ENCODE measurements around the gene MAML2.

DNA sequence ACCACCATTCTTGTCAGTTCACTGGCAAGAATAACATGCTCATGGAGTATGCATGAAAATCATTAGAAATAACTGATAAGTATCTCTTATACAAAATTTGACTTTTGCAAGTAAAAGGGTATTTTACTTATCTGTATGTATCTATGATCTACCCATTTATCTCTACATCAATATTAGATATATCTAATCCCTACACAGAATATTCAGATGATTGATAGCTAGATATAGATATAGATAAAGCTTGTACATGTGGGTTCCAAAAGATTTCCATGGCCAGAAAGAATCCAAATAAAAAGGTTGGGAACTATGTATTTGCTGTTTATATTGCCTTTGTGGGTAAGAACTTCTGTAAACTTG lies 185.5 kb downstream of the MAML2 start:
- TF ChIP-seq JUND (IDR thresholded peaks at IDR 0.05) = no peak
- TF ChIP-seq, protein P1, sequence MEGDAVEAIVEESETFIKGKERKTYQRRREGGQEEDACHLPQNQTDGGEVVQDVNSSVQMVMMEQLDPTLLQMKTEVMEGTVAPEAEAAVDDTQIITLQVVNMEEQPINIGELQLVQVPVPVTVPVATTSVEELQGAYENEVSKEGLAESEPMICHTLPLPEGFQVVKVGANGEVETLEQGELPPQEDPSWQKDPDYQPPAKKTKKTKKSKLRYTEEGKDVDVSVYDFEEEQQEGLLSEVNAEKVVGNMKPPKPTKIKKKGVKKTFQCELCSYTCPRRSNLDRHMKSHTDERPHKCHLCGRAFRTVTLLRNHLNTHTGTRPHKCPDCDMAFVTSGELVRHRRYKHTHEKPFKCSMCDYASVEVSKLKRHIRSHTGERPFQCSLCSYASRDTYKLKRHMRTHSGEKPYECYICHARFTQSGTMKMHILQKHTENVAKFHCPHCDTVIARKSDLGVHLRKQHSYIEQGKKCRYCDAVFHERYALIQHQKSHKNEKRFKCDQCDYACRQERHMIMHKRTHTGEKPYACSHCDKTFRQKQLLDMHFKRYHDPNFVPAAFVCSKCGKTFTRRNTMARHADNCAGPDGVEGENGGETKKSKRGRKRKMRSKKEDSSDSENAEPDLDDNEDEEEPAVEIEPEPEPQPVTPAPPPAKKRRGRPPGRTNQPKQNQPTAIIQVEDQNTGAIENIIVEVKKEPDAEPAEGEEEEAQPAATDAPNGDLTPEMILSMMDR (IDR thresholded peaks at IDR 0.05; ENCODE audit: low read depth, low read length, missing input control) = no peak
- no peak for TF ChIP-seq TAF1 (conservative IDR thresholded peaks at IDR 0.05)
- TF ChIP-seq, protein P2, sequence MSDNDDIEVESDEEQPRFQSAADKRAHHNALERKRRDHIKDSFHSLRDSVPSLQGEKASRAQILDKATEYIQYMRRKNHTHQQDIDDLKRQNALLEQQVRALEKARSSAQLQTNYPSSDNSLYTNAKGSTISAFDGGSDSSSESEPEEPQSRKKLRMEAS (IDR thresholded peaks at IDR 0.05) = no peak
- no peak for TF ChIP-seq YY1 (IDR thresholded peaks at IDR 0.05)
- TF ChIP-seq HNF4A (conservative IDR thresholded peaks at IDR 0.05) = no peak
- no peak for TF ChIP-seq SP1 (IDR thresholded peaks at IDR 0.05)
- no peak for TF ChIP-seq RAD21 (IDR thresholded peaks at IDR 0.05)
- no peak for TF ChIP-seq GABPA (IDR thresholded peaks at IDR 0.05 in 1 of 2, conservative IDR thresholded peaks at IDR 0.05 in 1 of 2)
- TF ChIP-seq RXRA (IDR thresholded peaks at IDR 0.05) = no peak
- TF ChIP-seq, protein P3, sequence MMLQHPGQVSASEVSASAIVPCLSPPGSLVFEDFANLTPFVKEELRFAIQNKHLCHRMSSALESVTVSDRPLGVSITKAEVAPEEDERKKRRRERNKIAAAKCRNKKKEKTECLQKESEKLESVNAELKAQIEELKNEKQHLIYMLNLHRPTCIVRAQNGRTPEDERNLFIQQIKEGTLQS (IDR thresholded peaks at IDR 0.05) = no peak
- TF ChIP-seq, protein P4, sequence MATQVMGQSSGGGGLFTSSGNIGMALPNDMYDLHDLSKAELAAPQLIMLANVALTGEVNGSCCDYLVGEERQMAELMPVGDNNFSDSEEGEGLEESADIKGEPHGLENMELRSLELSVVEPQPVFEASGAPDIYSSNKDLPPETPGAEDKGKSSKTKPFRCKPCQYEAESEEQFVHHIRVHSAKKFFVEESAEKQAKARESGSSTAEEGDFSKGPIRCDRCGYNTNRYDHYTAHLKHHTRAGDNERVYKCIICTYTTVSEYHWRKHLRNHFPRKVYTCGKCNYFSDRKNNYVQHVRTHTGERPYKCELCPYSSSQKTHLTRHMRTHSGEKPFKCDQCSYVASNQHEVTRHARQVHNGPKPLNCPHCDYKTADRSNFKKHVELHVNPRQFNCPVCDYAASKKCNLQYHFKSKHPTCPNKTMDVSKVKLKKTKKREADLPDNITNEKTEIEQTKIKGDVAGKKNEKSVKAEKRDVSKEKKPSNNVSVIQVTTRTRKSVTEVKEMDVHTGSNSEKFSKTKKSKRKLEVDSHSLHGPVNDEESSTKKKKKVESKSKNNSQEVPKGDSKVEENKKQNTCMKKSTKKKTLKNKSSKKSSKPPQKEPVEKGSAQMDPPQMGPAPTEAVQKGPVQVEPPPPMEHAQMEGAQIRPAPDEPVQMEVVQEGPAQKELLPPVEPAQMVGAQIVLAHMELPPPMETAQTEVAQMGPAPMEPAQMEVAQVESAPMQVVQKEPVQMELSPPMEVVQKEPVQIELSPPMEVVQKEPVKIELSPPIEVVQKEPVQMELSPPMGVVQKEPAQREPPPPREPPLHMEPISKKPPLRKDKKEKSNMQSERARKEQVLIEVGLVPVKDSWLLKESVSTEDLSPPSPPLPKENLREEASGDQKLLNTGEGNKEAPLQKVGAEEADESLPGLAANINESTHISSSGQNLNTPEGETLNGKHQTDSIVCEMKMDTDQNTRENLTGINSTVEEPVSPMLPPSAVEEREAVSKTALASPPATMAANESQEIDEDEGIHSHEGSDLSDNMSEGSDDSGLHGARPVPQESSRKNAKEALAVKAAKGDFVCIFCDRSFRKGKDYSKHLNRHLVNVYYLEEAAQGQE (IDR thresholded peaks at IDR 0.05) = no peak
- TF ChIP-seq EGR1 (IDR thresholded peaks at IDR 0.05; ENCODE audit: low read depth in 2 of 2) = no peak

Measured in liver (tissue), 3 donors.